OCI-LY1 (cell line): ENCODE measurements around the gene KCNMB2.

Source experiments
- CTCF ChIP-seq: fragments of 200-600 bp; sonication (generic), shearing (Covaris generic); IDR thresholded peaks from 2 replicates; pipeline ENCODE4 v1.5.1; 2017; ENCODE audit warnings: mild to moderate bottlenecking, antibody characterized with exemption, low read length, moderate library complexity, mixed read lengths
- EZH2 ChIP-seq: fragments of 200-600 bp; sonication (generic), shearing (Covaris generic); IDR thresholded peaks from 2 replicates; pipeline ENCODE4 v1.8.0; 2017; ENCODE audit warnings: borderline replicate concordance, mixed run types, mild to moderate bottlenecking, antibody characterized with exemption, low read length, moderate library complexity, mixed read lengths

GRCh38 chr3:178749471-178749870, 213.2 kb downstream of the KCNMB2 start:
- TF ChIP-seq CTCF (no peak), EZH2 (no peak)
